GM18951 (cell line): Measurements from ENCODE around the gene GANAB.
"Not testable (repeated sequence)": the region's sequence is repeated elsewhere in the genome, so short reads cannot be mapped to it uniquely, and the experiment has no call there.

Experiments used
- POLR2A ChIP-seq: IDR thresholded peaks from 4 replicates; pipeline ENCODE4 v1.6.1; 2011; ENCODE audit warnings: mild to moderate bottlenecking; ENCODE audit not compliant: insufficient read length, insufficient read depth; ENCODE audit errors: extremely low read depth
- in situ Hi-C: fragments of 300-500 bp; cut with MboI; formaldehyde crosslinking; loops from one replicate; pipeline ENCODE4 v1.12.0; 2022; ENCODE audit warnings: low sequenced_read_pairs, mixed read lengths, inconsistent platforms; ENCODE audit not compliant: unreplicated experiment

Gene GANAB

DNA sequence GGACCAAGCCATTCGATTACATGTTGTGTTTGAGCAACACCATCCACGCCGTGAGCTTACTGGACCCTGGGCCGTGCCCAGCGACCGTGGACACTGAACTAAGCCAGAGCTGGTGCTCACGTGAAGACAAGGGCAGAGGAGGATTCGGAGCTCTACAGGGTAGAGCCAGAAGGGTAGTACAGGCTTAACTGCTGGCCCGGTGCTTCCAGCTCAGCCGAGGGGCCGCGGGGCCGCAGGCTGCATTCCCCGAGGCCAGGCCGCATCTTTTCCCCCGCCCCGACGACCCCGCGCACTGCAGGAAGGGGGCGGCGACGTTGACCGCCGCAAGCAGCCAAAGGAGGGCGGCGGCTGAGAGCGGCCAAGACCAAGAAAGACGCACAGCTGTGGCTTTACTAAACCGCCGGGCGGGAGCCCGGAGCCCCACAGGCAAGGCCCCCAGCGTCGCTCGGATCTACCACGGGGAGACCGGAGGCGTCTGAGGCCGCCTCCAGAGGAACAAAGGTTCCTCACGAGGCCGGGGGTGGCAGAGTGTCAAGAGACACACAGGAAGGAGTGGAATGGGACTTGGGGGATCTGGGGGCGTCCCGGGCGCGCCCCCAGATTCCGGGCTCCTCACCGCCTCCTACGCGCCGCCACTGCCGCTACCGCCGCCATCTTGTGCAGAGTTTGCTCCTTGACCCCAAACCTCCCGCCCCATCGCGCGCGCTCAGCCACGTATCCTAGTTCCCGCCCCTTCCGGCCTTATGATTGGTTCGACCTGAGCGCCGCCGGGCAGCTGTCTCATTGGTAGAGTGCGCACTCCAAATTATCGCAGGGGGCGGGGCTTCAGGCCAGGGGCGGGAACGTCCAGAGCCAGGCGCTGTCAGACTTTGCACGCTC lies at the start of gene GANAB:
Gene GANAB (minus strand): TSS at position 668 of the 879 bp plus-strand sequence. CDS start 14 bp downstream, at position 654.
- in situ Hi-C loops: no loop called here
- TF ChIP-seq POLR2A: peak; percentile 95

DNA sequence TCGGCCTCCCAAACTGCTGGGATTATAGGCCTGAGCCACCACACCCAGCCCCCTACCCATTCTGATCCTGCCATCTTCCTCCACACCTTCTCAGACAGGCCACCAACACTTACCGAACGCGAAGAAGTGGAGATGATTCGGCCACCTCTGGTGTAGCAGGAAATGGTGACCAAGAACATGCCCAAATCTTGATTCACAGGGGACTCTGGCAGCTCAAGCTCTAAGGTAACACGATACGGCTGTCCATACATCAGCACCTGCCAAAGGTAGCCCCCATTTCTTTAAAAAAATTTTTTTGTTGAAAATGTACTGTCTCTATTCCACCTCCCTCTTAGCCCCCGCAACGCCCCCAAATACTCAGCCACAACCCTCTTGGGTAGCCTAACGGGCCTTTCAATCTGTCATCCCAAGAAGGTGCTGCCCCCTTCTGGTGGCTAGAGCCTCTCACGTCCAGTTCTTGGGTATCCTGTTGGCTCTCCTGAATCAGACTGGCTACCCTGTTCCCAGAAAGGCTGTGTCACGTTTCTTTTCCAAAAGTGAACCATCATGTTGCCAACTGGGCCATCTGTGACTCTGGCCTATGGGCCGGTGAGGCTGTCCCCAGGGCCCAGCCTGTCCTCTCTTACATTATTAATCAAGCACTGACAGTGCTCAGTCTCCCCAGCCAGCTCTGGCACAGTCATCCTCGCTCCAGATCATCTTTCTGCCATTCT lies 48.2 kb upstream of the GANAB start:
- TF ChIP-seq POLR2A: no peak
- in situ Hi-C loops: no loop called here

DNA sequence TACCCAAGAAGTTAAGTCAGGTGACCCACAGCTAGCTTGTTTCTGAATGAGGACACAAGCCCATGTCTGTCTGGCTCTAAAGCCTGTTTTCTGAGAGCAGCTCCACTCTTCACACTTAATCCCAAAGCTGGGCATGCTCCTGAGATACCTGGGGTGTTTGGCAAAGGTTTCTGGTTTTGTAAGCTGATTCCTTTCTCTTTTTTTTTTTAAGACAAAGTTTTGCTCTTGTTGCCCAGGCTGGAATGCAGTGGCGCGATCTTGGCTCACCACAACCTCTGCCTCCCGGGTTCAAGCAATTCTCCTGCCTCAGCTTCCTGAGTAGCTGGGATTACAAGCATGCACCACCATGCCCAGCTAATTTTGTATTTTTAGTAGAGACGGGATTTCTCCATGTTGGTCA lies 47.2 kb upstream of the GANAB start:
- in situ Hi-C loops: not testable (repeated sequence)

DNA sequence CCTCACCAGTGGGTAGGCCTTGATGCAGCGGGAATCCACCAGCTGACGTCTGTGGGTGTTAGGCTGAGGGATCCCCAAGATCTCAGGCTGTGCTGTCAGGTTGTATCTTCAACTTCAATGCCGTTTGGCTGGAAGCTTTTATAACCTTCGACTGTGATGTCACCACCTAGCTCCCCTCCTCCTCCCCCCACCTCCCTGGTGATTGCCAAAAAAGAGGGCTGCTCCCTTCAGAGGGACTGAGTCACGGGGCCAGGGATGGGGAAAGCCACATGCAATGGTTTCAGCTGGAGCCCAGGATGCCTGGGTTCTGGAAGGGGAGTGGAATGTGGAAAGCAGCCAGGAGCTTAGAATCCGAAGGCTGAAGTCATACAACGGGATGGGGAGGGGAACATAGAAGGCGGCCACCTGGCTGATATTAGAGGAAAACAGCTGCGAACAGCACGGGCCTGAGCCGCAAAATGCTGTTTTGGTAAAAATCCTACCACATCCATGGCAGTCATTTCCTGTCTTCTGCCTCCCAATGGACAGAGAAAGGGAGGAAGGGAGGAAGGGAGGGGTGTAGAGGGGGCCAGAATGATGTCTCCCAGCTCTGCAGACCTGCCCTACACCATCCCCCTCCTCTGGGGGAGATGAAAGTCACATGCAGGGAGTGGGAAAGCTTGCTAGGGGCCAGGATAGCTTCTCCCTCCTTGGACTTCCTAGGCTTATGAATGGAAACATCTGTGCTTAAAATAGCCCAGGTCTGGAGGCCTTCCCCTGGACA lies 43.2 kb upstream of the GANAB start, which contains the start of gene LRRN4CL:
Gene LRRN4CL (minus strand): TSS at position 110 of the 763 bp plus-strand sequence. CDS start 1,022 bp downstream, outside the sequence.
- in situ Hi-C loops: no loop called here
- TF ChIP-seq POLR2A: no peak

DNA sequence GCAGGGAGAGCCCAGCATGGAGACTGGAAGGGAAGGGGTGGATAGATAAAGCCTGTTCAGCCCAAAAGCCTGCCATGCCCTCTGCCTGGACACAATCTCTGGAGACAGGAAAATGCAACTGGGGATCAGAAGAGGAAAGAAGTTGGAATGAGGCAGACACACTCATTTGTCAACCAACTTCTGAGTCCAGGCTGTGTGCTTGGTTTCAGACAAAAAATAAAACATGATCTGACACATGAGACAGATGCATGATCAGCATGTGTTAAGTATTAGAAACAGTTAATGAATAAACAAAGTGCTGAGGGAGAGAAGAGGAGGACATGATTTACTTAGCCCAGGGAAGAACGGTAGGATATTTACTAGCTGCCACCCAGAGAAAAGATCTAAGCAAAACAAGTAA lies 42.1 kb upstream of the GANAB start:
- in situ Hi-C loops: no loop called here
- no peak for TF ChIP-seq POLR2A

DNA sequence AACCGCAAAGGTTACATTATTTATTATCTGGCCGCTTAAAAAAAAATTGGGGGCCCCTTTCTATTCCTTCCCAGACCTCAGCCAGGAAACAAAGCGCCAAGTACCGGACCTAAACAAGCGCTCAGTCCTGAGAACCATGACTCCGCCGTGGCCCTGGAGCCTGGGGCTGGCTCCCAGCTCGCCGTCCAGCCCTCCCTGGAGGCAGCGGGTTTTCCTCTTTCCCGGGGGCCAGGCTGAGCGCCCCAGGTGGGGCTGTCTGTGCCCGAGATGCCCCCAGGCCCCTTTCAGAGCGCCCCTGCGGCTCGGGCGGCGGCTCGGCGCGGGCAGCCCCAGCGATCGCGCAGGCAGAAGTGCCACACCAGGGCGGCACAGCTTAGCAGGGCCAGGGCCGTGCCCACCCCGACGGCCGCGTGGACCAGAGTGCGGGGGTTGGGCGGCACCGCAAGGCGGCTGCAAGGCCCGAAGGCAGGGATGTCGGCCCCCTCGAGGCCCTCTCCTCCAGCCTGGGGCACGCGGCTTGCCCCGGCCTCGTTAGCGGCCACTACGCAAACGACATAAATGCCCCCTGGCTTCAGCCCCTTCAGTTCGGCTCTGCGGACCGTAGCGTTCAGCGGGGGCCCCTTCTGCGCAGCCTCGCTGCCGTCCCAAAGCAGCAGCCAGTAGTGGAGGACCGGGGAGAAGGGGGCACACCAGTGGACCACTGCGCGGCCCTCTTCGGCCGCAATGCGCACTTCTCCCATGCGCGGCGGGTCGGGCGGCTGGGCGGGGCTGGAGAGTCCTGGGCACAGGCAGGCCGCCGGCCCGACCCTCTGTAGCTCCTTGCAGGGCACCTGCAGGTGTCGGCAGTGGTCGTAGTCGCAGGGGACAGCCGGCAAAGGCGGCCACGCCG lies 41.3 kb upstream of the GANAB start:
- in situ Hi-C loops: no loop called here

DNA sequence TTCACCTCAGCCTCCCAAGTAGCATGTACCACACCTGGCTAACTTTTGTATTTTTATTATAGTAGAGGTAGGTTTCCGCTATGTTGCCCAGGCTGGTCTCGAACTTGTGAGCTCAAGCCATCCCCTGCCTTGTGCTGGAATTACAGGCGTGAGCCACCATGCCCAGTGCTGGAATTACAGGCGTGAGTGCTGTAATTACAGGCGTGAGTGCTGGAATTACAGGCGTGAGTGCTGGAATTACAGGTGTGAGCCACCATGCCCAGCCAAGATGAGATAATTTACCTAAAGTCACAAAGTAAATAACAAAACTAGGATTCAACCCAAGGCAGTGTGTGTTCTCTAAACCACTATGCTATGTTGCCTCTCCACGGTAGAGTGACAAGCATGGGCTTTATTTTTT lies 36.1 kb upstream of the GANAB start:
- no peak for TF ChIP-seq POLR2A
- in situ Hi-C loops: no loop called here

More for the DNA sequence above, 41.3 kb upstream of the GANAB start:
- TF ChIP-seq POLR2A: no peak

DNA sequence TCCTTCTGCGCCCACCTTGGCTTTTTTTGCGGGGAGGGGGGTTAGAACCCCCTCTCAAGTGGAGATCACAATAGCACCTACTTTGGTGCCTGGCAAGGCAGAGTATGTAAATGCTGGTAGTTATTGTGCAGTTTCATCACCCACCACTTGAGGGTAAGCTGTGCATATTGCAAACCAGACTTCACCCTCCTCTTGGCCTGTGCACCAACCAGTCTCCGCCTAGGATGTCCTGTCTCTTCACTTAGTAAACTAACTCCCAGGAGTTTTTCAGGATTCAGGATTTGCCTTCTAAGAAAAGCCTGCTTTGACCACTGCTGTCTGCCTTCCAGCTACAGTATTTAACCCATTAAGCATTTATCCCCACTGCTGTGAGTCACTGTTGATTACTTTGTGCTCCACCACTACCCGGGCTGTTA lies 34.4 kb upstream of the GANAB start:
- in situ Hi-C loops: no loop called here
- no peak for TF ChIP-seq POLR2A

DNA sequence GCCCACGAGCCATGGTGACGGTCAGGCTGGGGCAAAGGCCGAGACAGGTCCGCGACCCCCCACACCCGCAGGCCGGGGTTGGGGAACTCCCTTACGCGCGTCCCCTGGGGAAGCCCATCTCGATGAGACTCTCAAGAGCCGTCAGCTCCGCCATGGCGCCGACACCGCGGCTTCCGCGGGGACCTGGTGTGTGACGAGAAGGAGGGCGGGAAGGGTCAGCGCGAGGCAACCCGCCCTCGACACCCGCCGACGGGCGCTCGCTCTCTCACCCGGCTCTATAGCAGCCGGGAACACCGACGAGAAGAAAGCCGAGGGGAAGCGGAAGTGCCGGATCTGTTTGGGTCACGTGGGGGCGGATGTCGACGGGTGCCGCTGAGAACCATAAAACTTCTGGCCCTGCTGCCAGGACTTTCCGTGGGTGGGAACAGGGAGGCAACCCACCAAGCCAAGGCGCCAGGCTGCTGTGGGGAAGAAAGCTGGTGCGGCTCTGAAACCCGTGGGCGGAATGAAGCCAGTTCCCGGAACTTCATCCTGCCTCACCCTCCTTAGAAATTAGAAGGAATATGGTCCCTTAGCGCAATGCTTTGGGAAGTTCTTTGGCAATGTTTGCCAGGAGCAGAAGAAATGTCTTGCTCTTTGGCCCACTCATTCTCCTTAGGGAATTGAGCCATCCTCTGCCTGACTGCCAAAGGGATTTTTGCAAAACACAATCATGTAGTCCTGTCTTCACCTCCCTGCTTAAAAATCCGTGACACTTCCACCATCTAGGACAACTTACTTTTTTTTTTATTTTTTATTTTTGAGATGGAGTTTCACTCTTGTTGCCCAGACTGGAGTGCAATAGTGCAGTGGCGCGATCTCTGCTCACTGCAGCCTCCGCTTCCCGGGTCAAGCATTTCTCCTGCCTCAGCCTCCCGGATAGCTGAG lies 32.6 kb upstream of the GANAB start, which contains the start of gene UBXN1:
Gene UBXN1 (minus strand): TSS at position 304 of the 927 bp plus-strand sequence. CDS start 150 bp downstream, at position 154.
- in situ Hi-C loops: no loop called here

DNA sequence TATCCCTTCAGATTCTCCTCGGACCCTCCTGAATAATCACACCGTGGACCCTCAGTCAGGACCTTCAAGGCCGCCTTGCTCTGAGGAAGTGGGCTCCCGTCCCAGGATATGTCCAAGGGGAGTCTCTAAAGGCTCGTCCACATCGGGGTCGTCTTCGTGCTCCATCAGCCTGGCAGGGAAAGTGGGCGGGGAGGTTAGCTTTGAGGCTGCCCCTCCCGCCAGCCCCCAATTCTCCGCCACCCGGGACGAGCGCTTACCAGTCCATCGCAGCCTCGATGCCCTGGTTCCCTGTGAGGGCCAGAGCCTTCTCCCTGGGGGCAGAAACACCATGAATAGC lies 32.0 kb upstream of the GANAB start:
- no peak for TF ChIP-seq POLR2A
- in situ Hi-C loops: no loop called here

More for the DNA sequence above, 32.6 kb upstream of the GANAB start, which contains the start of gene UBXN1:
- TF ChIP-seq POLR2A: peak; percentile 84

DNA sequence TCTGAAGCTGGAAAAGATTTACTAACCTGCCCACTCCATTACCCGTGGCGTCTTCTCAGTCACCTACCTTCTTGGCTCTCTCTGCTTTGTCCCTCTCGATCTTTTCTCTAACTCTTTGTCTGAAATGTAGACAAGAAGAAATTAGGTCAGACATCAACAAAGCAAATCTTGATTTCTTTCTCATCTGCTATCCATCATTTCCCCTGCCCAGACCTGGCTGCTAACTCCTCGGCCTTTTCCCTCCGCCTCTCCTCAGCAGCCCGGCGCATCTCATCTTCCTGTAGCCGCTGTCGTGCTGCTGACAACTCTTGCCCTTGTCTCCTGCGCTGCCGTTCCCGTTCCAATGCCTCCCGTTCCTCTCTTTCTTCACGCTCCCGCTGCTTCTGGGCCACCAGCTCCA lies 31.3 kb upstream of the GANAB start:
- no peak for TF ChIP-seq POLR2A
- in situ Hi-C loops: no loop called here

DNA sequence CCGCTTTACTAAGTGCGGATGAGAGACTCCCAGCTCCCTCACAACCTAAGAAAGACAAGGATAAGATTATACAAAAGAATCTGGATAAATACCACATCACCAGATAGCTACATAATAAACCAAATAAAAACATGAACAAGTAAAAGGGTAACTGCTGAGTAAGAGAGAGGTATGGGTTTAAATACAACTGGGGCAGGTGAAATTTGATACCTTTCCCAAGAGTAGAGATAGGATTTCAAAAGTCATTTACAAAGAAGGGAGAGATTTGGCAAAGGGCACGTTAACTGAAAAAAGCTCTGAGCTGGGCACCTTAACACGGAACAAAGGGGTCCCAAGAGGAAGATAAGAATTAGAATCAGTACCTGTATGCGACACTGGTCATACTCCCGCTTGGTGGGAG lies 30.7 kb upstream of the GANAB start:
- TF ChIP-seq POLR2A: no peak
- in situ Hi-C loops: no loop called here
